Endothelial cell of umbilical vein (primary cell): ENCODE data around the gene NAXD.

Source experiments
- CTCF ChIP-seq, 2 donors: IDR thresholded peaks; 1 replicate in 1 of 2; 2 replicates in 1 of 2; pipeline ENCODE4 v1.5.1; 2011; ENCODE audit warnings: low read length in 2 of 2, mild to moderate bottlenecking in 2 of 2, moderate library complexity in 2 of 2, control low read depth in 1 of 2, inconsistent platforms in 1 of 2, low read depth in 1 of 2; ENCODE audit not compliant: insufficient read depth in 1 of 2; ENCODE audit errors: extremely low read depth in 1 of 2
- EZH2 ChIP-seq: IDR thresholded peaks from 2 replicates; pipeline ENCODE4 v1.6.1; 2012; ENCODE audit warnings: borderline replicate concordance, low read depth, mild to moderate bottlenecking, moderate library complexity, low read length, inconsistent platforms; ENCODE audit not compliant: severe bottlenecking
- FOS ChIP-seq: IDR thresholded peaks from 2 replicates; pipeline ENCODE4 v1.6.1; 2011; ENCODE audit warnings: mild to moderate bottlenecking, low read length, moderate library complexity, borderline replicate concordance; ENCODE audit not compliant: insufficient read depth
- MAX ChIP-seq: IDR thresholded peaks from 2 replicates; pipeline ENCODE4 v1.6.1; 2011; ENCODE audit not compliant: insufficient read depth, insufficient read length
- POLR2A ChIP-seq: IDR thresholded peaks from 2 replicates; pipeline ENCODE4 v1.6.1; 2012; ENCODE audit warnings: low read depth, mild to moderate bottlenecking, control low read depth, low read length
- POLR2AphosphoS5 ChIP-seq: IDR thresholded peaks from 2 replicates; pipeline ENCODE4 v1.6.1; 2012; ENCODE audit warnings: low read depth, mild to moderate bottlenecking, control low read depth, low read length, moderate library complexity; ENCODE audit not compliant: insufficient read depth

DNA sequence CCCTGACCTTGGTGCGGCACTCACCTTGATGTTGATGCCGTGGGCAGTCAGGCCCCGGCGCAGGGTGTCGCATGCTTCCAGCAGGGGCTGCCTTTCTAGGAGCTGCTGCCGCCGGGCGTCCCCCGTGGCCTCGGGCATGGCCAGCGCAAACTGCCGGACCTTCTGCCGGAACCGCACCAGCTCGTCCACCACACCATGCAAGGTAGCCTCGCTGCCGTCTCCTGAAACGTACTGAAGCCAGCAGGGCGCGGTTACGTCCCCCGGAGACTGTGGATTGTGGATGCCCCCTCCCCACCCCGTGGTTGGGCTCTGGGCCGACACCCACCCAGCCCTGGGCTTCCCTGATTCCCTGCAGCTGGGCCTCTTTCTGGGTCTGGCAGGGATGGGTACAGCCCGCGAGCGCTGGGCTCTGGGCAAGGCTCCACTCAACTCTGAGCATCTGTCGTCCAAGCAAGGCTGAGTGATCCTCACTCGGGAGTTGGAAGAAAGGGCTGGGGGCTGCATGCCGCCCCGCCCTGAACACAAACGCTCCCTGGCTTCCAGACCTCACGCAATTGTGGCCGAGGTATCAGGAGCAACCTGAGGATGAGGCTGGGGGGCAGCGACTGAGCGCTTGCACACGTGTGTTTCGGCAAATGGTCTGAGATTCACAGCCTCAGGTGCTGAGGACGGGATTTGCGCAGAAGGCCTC, 27.1 kb downstream of the NAXD start:
- TF ChIP-seq CTCF (IDR thresholded peaks at IDR 0.05; ENCODE audit: extremely low read depth in 1 of 2, insufficient read depth in 1 of 2, low read depth in 1 of 2, low read length in 2 of 2) (no peak), EZH2 (no peak), FOS (no peak), POLR2AphosphoS5 (no peak), MAX (no peak), POLR2A (no peak)
